Vagina (tissue), 2 donors: Measurements from ENCODE around the gene SPINK4. TPM values are rescaled to one million over a fixed set of nuclear protein-coding genes. Genes with fewer than 3 reads are reported as not detected.

Experiments used
- DNase-seq, 2 donors: peaks; one replicate each; pipeline ENCODE4 v3.0.0-alpha.2; 2017; ENCODE audit errors: extremely low spot score in 2 of 2
- H3K27ac ChIP-seq: fragments of 200-600 bp; sonication (generic); one replicate; pipeline ENCODE4 v1.5.1; 2019
- H3K27me3 ChIP-seq: fragments of 200-600 bp; sonication (generic); one replicate; pipeline ENCODE4 v1.5.1; 2019
- H3K36me3 ChIP-seq, 2 donors: fragments of 200-600 bp; sonication (generic); one replicate each; pipeline ENCODE4 v1.5.1; 2017 to 2019
- H3K4me1 ChIP-seq: fragments of 200-600 bp; sonication (generic); one replicate; pipeline ENCODE4 v1.5.1; 2019
- H3K4me3 ChIP-seq, 2 donors: fragments of 200-600 bp; sonication (generic); 1 replicate in 1 of 2; 2 replicates in 1 of 2; pipeline ENCODE4 v1.5.1; 2016 to 2019
- H3K9me3 ChIP-seq: fragments of 200-600 bp; sonication (generic); one replicate; pipeline ENCODE4 v1.5.1; 2019
- POLR2A ChIP-seq, 2 donors: fragments of 450-650 bp; IDR thresholded peaks; one replicate each; pipeline ENCODE4 v1.6.1; 2017; ENCODE audit warnings: antibody characterized with exemption in 2 of 2, mild to moderate bottlenecking in 2 of 2, moderate library complexity in 2 of 2
- POLR2AphosphoS5 ChIP-seq, 2 donors: sonication (generic); formaldehyde crosslinking; IDR thresholded peaks; one replicate each; pipeline ENCODE4 v1.9.0; 2017; ENCODE audit warnings: antibody characterized with exemption in 2 of 2, mild to moderate bottlenecking in 2 of 2, low read depth in 1 of 2; ENCODE audit not compliant: insufficient read depth in 1 of 2
- intact Hi-C: fragments of 100-400 bp; cut with DNase I; formaldehyde crosslinking; loops from one replicate; pipeline ENCODE4 v1.15.1; 2023
- total RNA-seq: library from RNA; depleted of rRNA; stranded (reverse); fragments of >200 nt; gene quantifications from one replicate; pipeline ENCODE4 v1.2.3, GENCODE V29; 2016
- TF ChIP-seq, protein P1 (sequence below), 3 experiments: fragments of 450-650 bp in 2 of 3; fragments of 200-600 bp in 1 of 3; sonication (generic) in 1 of 3; IDR thresholded peaks; one replicate each; pipeline ENCODE4 v1.5.1; 2017 to 2019; ENCODE audit warnings: antibody characterized with exemption in 3 of 3, mild to moderate bottlenecking in 2 of 3, moderate library complexity in 2 of 3

SPINK4 gene
- total RNA-seq, 1 donor from 2014 or later, result not detected

DNA sequence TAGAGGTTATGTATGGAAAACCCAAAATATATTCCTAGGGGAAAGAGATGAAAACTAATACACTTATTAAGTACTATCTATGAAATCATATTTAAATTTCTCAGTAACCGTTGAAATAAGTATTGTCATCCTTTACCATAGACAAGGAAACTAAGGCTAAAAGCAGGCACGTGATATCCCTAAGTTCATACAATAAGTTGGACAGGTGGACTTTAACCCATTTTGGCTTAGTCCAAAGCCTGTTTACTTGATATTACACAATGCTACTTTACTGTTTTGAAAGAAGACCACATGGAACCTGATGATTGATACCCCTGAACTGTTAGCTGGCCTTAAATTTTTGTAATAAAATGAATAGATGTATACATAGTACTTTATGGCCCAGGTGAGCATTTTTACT, 53.8 kb downstream of the SPINK4 start:
- intact Hi-C loops, result no loop called here
- H3K27me3 ChIP-seq, result no peaks in the 10 kb centered on the region
- H3K4me1 ChIP-seq, result peaks cover 77% of the 10 kb centered on the region
- no peaks in the 10 kb centered on the region for H3K9me3 ChIP-seq
- H3K27ac ChIP-seq, result no peak overlapping the region
- DNase-seq, result no peak
- TF ChIP-seq POLR2A (IDR thresholded peaks at IDR 0.05) (no peak), POLR2AphosphoS5 (IDR thresholded peaks at IDR 0.05; ENCODE audit: insufficient read depth in 1 of 2, low read depth in 1 of 2) (no peak)
- TF ChIP-seq, protein P1, sequence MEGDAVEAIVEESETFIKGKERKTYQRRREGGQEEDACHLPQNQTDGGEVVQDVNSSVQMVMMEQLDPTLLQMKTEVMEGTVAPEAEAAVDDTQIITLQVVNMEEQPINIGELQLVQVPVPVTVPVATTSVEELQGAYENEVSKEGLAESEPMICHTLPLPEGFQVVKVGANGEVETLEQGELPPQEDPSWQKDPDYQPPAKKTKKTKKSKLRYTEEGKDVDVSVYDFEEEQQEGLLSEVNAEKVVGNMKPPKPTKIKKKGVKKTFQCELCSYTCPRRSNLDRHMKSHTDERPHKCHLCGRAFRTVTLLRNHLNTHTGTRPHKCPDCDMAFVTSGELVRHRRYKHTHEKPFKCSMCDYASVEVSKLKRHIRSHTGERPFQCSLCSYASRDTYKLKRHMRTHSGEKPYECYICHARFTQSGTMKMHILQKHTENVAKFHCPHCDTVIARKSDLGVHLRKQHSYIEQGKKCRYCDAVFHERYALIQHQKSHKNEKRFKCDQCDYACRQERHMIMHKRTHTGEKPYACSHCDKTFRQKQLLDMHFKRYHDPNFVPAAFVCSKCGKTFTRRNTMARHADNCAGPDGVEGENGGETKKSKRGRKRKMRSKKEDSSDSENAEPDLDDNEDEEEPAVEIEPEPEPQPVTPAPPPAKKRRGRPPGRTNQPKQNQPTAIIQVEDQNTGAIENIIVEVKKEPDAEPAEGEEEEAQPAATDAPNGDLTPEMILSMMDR (IDR thresholded peaks at IDR 0.05), result no peak
- H3K36me3 ChIP-seq, result peaks cover 0 to 40% of the 10 kb centered on the region in 2 donors
- no peak overlapping the region for H3K4me3 ChIP-seq

DNA sequence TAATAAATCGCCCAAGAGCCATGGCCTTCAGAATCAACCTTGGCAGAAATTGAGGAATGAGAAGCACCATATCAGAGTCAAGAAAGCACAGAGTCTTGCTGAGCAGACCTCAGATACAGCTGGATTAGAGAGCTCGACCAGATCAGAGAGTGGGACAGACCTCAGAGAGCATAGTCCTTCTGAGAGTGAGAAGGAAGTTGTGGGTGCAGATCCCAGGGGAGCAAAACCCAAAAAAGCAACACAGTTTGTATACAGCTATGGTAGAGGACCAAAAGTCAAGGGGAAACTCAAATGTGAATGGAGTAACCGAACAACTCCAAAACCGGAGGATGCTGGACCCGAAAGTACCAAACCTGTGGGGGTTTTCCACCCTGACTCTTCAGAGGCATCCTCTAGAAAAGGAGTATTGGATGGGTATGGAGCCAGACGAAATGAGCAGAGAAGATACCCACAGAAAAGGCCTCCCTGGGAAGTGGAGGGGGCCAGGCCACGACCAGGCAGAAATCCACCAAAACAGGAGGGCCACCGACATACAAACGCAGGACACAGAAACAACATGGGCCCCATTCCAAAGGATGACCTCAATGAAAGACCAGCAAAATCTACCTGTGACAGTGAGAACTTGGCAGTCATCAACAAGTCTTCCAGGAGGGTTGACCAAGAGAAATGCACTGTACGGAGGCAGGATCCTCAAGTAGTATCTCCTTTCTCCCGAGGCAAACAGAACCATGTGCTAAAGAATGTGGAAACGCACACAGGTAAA, 54.9 kb downstream of the SPINK4 start:
- H3K4me3 ChIP-seq, result no peak overlapping the region
- DNase-seq, result no peak
- H3K27me3 ChIP-seq, result no peaks in the 10 kb centered on the region
- H3K36me3 ChIP-seq, result peaks cover 0 to 49% of the 10 kb centered on the region in 2 donors
- H3K4me1 ChIP-seq, result peaks cover 76% of the 10 kb centered on the region
- TF ChIP-seq POLR2A (IDR thresholded peaks at IDR 0.05) (no peak), POLR2AphosphoS5 (IDR thresholded peaks at IDR 0.05; ENCODE audit: insufficient read depth in 1 of 2, low read depth in 1 of 2) (no peak)
- TF ChIP-seq, protein P1 (IDR thresholded peaks at IDR 0.05), result no peak
- intact Hi-C loops, result no loop called here
- no peaks in the 10 kb centered on the region for H3K9me3 ChIP-seq
- H3K27ac ChIP-seq, result no peak overlapping the region

DNA sequence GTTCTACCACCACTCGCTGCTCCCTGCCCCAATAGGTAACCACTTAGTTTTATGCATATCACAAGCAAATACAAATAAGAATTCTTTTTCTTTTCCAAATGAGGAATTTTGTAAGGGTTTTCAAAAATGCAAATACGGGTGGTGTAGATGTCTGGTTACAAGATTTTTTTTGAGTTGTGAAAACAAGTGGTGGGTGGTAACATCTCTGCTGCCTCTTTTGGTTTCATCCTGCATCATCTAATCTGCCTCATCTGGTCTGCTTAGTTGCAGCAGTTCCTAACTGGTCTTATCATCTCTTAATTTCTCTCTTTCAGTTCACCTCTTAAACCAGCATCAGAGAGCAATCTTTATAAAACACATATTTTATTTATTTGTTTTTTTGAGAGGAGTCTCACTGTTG, 55.6 kb downstream of the SPINK4 start:
- Histone ChIP-seq H3K9me3 (no peaks in the 10 kb centered on the region), H3K27me3 (no peaks in the 10 kb centered on the region), H3K4me1 (peaks cover 76% of the 10 kb centered on the region), H3K4me3 (no peak overlapping the region), H3K36me3 (peaks cover 0 to 51% of the 10 kb centered on the region in 2 donors), H3K27ac (no peak overlapping the region)
- intact Hi-C loops, result no loop called here
- TF ChIP-seq POLR2A (IDR thresholded peaks at IDR 0.05), result no peak
- TF ChIP-seq POLR2AphosphoS5 (IDR thresholded peaks at IDR 0.05; ENCODE audit: insufficient read depth in 1 of 2, low read depth in 1 of 2), result no peak
- TF ChIP-seq, protein P1 (IDR thresholded peaks at IDR 0.05), result no peak
- no peak for DNase-seq

DNA sequence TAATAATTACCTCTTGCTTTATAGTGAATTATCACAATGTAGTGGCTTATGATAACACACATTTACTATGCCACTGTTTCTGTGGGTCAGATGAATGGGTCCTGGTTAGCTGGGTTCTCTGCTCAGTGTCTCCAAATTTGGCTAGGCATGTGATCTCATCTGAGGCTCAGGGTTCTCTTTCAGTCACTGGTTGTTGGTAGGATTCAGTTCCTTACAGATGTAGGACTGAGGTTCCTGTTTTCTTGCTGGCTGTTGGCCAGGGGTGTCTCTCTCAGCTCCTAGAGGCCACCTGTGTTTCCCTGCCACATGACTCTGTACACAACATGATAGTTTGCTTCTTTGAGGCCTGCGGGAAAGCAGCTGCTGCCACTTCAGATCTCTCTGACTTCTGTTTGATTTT, 57.5 kb downstream of the SPINK4 start:
- Histone ChIP-seq H3K27me3 (no peaks in the 10 kb centered on the region), H3K4me1 (peaks cover 61% of the 10 kb centered on the region), H3K27ac (no peak overlapping the region), H3K36me3 (peaks cover 0 to 67% of the 10 kb centered on the region in 2 donors), H3K9me3 (no peaks in the 10 kb centered on the region), H3K4me3 (no peak overlapping the region)
- TF ChIP-seq POLR2A (IDR thresholded peaks at IDR 0.05), result no peak
- TF ChIP-seq, protein P1 (IDR thresholded peaks at IDR 0.05), result no peak
- TF ChIP-seq POLR2AphosphoS5 (IDR thresholded peaks at IDR 0.05; ENCODE audit: insufficient read depth in 1 of 2, low read depth in 1 of 2), result no peak
- intact Hi-C loops, result no loop called here
- DNase-seq, result no peak

Other genes with a start within 250 kb of the SPINK4 start
- gene APTX, start 238.5 kb upstream of the SPINK4 start, total RNA-seq, result 28.5 TPM
- gene DNAJA1, start 214.9 kb upstream of the SPINK4 start, total RNA-seq, result 70.0 TPM
- gene SMU1, start 163.5 kb upstream of the SPINK4 start, total RNA-seq, result 15.5 TPM
- gene B4GALT1, start 72.8 kb upstream of the SPINK4 start, total RNA-seq, result 85.2 TPM
- 127 TPM for gene BAG1, start 24.5 kb downstream of the SPINK4 start, total RNA-seq
- gene CHMP5, start 24.9 kb downstream of the SPINK4 start, total RNA-seq, result 41.5 TPM
- 34.1 TPM for gene NFX1, start 50.3 kb downstream of the SPINK4 start, total RNA-seq
- gene AQP7, start 162.4 kb downstream of the SPINK4 start, total RNA-seq, result 6.4 TPM
- 868 TPM for gene AQP3, start 207.4 kb downstream of the SPINK4 start, total RNA-seq
- 25.3 TPM for gene NOL6, start 233.8 kb downstream of the SPINK4 start, total RNA-seq